Cerebellar nuclear complex (tissue), 1 donor: ENCODE data around the gene NT5C1A.

Experiments used
- DNase-seq, 2 experiments: peaks; one replicate each; lab custom pipeline; 2025; lab: John Stamatoyannopoulos, UW

The NT5C1A gene

DNA sequence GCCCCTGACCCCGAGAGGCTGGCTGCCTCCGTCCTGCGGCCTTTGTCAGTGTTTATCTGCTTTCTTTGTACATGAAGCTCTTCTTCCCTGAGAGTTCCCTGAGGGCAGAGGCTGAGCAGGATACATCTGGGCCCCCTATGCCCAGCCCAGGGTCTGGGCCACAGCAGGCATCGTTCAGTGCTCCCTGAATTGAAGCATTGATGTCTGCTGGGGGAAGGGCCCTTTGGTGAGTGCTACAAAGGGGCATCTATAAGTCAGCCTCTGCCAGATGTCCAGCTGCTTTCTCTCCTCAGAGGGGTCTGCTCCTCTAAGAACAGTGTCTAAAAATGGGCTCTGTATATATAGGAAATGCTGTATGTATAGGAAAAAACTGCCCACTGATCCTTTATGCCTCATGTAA is 34.5 kb downstream of the NT5C1A start:
- no peak for DNase-seq

DNA sequence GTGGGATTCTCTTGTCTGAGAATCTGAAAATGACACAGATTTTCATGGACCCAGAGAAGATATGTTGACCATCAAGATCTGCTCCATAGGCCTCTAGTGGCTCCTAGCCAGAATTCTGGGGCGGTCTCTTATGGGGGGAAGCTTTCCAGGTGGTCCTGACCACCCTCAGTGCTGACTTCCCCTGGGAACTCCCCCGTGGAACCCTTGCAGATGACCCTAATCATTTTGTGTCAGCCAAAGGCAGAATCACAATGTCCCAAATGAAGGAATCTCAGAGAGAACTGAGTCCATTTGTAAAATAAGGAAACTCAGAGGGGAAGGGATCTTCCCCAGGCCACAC is 36.1 kb downstream of the NT5C1A start:
- DNase-seq = no peak

DNA sequence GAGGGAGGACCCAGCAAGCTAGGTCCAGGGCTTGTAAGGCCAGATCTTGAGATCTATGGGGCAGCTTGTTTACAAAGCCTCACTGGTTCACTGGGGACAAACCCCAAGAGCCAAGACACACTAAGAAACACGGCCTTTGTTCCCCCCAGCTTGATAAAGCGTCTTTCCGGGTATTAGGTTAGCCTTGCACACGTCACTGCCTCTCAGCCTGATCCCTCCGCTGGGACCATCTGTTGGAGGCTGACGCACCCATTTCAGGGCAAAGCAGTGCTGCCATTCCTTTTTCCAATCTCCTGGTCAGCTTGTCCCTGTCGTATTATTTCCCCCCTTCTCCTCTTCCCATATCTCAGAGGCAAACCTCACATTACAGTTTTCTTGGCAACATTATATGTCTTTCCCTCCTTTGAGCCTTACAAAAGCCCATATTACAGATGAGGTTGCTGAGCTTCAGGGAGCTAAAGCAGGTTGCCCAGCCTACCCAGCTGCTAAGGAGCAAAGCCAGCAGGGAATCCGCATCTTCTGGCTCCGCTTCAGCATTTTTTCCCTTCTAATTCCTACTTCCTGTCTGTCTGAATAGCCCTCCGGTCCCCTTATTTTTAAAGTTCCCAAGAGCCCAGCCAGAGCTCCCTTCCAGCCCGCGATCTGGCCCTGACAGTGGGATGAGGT is 36.6 kb downstream of the NT5C1A start:
- DNase-seq = no peak

DNA sequence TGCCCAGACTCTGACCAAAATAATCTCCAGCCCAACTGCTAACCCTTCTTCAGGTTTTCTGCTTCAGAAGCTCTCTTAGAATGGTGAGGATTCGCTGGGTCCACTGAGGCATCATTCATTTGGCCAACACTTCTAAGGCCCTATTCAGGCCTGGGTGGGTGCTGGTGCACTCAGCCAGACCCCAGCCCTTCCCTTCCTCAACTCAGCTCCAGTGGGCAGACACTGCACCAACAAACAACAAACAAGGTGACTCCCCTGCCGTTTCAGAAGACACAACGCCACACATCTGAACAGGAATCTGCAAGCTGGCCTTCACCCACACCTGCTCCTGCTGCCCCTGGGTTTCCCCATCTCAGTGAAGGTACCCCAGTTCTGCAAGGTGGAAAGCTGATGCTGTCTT is 38.5 kb downstream of the NT5C1A start:
- DNase-seq = no peak

DNA sequence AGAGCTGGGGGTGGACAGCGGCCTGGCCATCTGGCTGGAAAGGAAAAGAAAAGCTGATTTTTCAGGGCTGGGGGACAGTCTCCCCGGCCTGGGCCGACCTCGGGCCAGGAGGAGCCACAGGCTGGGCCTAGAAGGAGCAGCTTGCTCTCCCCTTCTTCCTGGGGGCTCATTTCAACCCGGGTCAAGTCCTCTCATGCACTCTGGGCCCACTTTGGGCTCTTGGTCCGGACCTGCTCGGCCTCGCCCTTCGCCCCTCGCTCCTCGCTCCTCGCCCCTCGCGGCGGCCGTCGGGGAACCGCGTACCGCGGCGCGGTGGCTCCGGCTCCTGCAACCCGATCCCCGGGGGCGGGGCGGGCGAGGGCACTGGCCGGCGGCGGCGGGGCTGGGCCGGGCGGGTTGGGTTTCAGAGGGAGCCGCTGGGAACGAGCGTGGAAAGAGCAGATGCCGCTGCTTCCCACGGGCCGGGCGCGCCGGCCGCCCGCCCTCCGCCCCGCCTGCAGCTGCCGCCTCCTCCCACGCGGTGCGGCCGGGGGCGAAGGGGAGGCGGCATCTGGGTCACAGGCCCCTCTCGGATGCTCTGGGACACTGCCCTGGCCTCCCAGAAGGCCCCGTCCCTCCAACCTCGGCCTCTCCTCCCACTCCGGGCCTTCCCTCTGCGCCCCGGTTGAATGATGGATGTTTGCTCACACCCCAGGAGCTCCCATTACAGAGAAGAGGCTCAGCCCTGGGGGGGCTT is 39.1 kb downstream of the NT5C1A start:
- no peak for DNase-seq

DNA sequence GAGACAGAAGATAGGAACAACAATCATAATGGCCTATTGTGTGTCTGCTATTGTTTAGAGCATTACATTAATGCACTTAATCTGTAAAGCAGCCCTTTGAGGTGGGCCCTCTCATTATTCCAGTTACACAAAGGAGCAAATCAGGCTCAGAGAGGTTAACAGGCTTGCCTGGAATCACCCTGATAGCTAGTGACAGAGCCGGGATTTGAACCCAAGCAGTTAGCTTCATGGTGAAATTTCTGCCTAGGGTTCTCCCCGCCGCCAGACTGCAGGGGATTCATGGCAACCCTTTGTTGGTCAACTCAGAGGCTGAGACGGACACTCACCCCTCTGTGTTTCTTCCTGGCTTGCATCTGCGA is 39.6 kb downstream of the NT5C1A start:
- DNase-seq = no peak

DNA sequence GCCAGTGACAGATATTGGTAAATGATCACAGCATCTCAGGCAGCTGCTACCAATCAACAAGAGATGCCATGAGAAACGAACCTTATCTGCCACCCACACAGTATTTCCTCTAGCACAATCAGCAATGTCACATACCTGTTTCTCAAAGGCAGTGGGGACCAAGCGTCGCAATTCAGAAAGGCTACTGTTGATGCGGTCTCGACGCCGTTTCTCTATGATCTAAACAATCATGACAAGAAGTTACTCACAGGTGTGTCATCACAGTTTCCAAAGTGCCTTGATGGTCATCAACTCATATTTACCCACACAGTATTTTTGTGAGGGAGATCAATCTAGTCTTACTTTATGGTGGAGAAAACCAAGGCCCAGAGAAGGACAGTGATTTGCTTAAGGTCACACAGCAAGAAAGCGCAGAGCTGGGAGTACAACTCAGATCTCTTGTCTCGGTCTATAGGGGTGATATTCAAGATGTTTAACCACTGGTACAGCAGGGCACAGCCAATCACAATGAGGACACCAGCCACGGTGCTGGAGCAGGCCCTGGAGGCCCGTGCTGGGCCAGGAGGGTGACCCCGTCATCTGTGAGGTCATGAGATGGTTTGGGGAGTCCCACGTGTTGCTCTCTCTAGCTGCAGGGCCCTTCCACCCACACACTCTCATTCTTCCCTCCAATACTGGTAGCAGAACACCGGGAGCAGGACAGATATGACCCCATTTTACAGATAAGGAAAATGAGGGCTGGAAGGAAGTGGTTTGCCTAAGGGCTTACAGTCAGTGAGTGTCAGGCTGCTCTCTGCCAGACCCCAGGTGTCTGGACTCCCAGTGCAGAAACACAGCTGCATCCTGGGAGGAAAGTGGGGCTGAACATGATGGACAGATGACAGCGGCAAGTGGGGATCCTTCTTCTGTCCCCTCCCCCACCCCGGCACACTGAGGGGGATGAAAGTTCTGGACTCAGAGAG is 40.3 kb downstream of the NT5C1A start:
- DNase-seq = no peak

DNA sequence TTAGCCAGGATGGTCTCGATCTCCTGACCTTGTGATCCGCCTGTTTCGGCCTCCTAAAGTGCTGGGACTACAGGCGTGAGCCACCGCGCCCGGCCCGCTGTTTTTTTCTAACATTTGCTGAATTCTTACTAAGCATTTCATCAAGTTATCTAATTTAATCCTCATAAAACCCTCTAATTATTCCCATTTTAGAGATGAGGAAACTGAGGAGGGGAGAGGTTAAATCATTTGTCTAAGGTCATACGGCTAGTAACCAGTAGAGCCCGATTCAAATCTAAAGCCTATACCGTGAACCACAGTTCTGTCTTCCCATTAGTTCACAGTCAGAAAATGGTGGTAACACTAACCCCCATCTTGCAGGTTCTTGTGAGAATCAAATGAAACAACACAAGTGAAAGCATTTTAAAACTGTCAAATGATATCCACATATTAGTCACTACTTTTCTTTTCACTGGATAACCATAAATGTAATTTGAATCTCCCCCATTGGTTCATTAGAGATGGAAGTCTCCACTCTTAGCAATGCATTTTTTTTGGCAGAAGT is 43.0 kb downstream of the NT5C1A start:
- DNase-seq = no peak

DNA sequence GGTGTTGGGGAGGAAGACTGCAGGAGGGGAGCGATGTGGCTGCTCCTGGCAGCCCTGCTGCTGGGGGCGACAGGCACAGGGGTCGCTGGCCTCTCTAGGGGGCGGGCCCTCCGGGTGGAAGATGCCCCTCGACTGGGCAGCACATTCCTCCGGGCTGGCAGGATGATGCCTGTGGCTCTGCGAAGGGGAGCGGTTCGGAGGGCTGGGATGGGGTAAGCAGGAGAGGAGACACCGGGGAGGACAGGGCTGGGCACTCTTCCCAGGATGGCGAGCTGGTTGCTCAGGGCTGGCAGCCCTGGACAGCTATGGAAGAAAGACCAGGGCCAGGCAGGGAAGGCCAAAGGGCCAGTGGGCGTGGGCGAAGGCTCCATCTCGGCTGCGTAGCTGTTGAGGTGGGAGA is 45.3 kb downstream of the NT5C1A start:
- no peak for DNase-seq

DNA sequence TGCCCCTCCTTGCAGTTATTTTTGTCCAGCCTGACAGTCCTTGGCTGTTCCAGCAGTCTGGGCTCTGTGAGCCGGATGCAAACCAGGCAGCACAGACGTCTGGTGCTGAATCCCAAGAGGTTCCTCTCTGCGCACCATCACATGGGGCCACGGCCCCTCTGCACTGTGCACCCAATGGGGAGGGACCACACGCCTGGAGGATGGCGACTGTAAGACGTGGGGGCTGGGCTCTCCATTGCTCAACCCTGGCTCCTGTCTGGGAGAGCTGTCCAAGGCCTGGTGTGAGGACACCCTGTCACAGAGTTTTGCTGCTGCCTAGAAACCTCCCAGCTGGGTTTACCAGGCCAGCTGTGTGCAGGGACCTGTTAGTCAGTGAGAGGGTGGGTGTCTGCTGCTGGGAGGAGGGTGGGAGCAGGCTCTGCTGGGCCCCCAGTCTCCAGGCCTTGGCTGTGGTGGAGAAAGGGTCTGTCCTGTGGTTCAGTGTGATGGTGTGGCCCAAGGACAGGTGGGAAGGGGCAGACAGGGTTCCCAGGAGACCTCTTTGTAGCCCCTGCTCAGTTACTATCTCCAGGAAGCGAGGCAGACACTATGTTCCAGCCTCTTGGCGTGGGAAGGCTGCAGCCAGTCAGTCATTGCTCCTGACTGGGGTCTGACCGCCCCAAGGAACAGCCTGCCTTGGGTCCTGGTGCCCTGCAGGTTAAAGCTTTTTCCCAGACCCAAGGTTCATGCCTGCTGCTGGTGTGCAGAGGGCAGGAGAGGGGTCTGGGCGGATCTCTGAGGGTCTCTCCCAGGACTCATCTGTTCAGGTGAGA is 46.2 kb downstream of the NT5C1A start:
- DNase-seq = no peak

DNA sequence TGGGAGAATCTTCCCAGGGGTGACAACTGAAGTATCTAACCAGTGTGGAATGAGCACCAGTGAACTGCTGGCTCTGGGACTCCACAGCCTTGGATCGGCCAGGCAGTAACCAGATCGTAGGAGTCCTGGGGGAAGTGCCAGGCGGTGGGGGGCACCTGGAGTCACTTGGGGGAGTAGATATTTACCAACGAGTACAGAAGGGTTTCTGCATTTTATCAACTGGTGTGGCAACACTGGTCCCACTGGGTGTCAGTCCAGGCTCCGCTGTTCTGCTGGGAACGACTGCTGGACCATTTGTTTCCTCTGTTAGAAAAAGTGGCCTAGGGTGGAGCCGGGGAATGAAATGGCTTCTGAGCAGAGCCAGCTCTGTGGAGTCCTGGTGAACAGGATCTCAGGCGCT is 46.9 kb downstream of the NT5C1A start:
- no peak for DNase-seq

DNA sequence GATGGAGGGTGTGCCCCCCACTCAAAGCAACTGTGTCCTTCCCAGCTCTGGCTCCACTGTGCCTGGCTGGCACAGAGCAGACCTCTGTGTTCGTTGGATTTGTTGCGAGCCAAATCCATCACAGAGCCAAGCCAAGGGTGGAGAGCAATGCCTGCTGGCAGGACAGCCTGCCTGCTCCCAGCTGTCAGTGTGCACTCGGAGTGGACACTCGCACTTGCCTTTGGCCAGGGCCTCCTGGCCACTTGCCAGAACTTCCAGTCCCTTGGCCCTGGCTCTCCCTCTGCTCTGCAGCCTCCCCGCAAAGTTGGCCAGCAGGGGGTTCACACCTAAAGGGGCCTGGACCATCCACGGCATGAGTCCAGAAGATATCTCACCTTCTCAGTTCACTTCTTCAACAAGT is 48.9 kb downstream of the NT5C1A start:
- no peak for DNase-seq

DNA sequence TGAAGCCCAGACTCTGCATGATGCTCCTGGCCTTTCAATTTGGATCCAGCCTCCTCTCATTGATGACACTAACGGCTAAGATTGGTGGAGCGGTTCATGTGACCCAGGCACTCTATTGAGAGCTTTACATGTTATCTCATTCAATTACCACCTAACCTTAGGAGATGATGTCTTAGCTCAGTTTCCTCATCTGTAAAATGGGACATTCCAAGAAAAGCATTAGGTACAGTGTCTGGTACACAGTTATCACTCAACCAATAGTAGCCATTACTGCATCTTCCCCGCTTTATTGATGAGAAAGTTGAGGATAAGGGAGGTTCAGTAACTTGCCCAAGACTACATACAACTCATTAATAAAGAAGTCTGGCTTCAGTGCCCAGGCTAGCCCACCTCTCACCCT is 49.5 kb downstream of the NT5C1A start:
- no peak for DNase-seq

DNA sequence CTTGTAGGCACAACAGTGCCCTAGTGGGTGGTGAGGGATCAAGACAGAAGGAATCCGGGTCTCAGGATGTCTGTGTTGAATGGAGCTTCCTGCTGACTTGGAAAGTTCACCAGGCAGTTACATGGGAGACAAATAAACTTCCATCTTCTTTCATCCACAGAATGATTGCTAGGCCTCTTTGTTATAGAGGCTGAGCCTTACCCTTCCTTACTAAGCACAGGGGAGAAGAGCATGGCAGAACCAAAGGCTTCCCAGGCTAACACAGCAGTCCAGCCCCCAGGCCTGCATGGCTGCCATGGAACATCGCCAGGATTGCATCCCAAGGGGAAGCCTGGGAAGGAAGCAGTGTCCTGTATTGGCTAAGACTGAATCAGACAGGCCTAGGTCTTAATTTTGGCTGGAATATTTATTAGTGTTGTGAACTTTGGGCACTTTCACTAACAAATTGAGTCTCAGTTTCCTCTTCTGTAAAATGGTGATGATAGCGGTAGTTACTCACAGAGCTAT is 51.2 kb downstream of the NT5C1A start:
- DNase-seq = no peak

DNA sequence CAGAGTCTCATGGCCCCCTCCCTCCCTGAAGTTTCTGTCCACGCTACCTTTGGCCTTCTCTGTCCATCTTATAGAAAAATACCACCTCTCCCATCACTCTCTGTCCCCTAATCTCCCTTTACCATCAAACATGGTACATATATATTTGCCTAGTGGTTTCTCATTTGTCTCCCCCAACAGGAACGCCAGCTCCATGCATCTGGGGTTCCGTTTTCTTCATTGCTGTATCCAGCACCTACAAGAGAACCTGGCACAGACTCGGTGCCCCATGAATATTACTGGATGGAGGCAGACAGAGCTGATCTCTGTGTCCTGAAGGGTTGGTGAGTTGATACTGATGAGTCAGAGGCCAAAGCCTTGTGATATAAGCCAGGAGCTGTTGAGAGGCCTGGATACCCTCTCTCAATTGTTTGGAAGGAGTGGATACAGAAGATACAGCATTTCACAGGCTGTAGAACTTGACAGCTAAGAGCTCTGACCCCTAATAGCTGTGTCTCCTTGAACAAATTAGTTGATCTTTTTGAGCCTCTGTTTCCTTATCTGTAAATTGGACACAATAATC is 54.3 kb downstream of the NT5C1A start:
- DNase-seq = no peak

DNA sequence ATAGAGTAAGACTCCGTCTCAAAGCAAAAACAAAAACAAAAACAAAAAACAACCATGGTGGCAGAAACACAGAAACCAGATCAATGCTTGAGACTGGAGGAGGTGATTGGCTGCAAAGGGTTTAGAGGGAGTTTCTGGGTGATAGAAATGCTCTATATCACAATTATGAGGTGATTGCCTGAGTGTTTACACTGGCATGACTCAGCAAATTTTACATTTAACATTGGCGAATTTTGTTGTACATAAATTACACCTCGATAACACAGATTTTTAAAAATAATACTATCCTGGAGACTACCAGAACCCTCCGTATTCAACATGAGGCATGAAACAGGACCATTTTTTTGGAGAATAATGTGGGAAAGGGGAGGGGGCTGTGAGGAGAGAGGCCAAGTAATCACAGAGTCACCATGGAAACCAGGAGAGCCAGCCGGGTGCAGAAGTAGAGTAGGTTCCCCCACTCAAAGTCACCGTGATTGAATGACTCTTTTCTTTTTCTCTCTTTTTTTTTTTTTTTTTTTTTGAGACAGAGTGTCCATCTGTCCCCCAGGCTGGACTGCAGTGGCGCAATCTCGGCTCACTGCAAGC is 56.7 kb downstream of the NT5C1A start:
- DNase-seq = no peak

DNA sequence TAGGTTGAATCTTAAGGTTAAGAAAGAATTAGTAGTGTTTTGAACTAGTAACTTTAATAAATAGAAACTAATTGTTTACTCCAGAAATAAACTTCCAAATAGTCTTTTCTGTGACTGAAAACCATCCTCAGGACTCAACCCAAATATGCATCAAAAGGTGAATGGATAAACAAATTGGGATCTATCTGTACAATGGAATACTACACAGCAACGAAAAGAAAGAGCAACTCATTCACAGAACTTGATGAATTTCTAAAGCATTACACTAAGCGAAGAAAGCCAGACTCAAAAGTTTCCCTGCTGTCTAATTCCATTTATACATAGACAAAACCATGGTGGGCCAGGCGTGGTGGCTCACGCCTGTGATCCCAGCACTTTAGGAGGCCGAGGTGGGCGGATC is 57.4 kb downstream of the NT5C1A start:
- DNase-seq = no peak

DNA sequence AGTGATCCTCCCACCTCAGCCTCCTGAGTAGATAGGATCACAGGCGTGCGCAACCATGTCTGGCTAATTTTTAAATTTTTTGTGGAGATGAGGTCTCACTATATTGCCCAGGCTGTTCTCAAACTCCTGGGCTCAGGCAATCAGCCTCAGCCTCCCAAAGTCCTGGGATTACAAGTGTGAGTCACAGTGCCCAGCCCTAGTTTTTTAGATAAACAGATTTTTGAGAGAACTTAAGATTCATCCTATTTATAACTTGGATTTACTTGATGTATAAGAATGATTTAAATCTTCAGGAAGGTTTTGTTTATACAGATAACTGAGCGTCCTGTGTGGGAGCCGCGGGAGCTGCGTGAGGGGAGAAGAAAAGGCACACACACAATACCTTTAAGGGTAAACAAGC is 58.7 kb downstream of the NT5C1A start:
- no peak for DNase-seq

DNA sequence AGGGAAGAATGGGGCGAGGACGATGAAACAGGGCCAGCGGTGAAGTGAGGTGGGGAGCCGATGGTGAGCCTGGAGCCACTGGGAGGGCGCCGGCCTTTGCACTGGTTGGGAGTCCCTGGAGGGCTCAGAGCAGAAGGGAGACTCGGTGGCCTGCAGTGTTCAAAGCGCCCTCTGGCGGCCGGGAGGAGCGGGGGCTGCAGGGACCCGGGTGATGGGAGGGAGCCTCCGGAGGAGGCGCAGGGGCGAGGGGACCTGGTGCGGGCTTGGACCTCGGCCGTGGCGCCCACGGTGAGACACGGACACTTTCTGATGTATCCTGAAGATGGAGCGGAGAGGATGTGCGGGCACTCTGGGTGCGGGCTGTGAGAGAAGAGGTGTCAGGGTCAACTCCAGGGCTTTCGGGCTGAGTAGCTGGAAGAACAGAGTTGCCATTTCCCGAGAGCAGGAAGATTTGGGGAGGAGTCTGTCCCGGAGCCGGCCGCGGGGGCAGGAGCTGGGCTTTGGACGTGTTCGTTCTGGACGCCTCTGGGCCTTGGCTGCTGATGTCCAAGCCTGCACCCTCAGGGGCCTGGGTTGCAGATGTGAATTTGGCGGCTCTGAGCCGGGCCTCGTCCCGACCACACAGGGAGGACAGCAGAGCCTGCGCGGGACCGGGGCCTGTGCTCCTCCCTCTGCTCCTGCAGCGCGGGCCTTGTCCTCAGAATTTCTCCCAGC is 62.1 kb downstream of the NT5C1A start:
- no peak for DNase-seq
